OCI-LY3 (cell line): ENCODE data around the gene EVA1A.

Source experiments
- CTCF ChIP-seq: fragments of 200-600, 300-600 bp; sonication (generic); IDR thresholded peaks from 2 replicates; pipeline ENCODE4 v1.5.1; 2014; ENCODE audit warnings: antibody characterized with exemption, low read length, low read depth
- EZH2phosphoT487 ChIP-seq: fragments of 200-600 bp; shearing (Covaris generic); IDR thresholded peaks from 2 replicates; pipeline ENCODE4 v1.6.1; 2018; ENCODE audit warnings: antibody characterized with exemption, mixed run types, low read depth

- no peak for TF ChIP-seq CTCF
- no peak for TF ChIP-seq EZH2phosphoT487
These were observed 100.1 kb downstream of the EVA1A start for GRCh38 chr2:75460630-75461029.
